ENCODE results near the gene SPEN.

DNA sequence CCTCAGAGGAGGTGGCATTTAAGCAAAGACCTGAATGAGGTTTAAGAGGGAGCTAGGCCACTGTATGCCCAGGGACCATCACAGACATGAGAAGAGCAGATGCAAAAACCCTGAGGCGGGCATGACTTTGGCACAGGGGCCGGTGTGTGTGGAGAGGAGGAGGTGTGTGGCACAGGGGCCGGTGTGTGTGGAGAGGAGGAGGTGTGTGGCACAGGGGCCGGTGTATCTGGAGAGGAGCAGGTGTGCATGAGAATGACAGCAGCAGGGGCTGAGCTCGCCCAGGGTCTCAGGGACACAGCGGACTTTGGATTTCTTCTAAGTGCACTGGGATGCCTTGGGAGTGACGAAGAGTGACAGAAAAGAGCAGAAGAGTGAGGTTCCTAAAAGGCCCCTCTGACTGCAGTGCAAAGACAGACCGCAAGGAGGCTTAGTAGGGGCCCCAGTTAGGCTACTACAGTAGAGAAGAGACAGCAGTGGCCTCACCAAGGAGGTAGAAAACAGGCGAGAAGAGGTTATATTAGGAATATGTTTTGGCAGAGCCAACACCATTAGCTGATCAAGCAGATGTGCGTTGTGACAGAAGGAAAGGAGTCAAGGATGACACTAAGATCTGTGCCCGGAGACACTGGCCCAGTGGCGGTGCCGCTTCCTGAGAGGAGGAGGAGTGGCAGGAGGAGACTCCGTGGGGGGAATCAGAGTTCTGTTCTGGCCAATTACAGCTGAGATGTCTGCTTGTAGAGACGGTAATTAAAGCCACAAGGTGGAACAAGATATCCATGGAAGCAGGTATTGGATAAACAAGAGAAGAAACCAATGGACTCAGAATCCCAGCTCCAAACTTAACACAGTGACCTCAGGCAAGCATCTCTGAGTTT, 110.0 kb downstream of the SPEN start:
- TF ChIP-seq, protein P1, sequence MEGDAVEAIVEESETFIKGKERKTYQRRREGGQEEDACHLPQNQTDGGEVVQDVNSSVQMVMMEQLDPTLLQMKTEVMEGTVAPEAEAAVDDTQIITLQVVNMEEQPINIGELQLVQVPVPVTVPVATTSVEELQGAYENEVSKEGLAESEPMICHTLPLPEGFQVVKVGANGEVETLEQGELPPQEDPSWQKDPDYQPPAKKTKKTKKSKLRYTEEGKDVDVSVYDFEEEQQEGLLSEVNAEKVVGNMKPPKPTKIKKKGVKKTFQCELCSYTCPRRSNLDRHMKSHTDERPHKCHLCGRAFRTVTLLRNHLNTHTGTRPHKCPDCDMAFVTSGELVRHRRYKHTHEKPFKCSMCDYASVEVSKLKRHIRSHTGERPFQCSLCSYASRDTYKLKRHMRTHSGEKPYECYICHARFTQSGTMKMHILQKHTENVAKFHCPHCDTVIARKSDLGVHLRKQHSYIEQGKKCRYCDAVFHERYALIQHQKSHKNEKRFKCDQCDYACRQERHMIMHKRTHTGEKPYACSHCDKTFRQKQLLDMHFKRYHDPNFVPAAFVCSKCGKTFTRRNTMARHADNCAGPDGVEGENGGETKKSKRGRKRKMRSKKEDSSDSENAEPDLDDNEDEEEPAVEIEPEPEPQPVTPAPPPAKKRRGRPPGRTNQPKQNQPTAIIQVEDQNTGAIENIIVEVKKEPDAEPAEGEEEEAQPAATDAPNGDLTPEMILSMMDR (IDR thresholded peaks at IDR 0.05 in 2 of 3, conservative IDR thresholded peaks at IDR 0.05 in 1 of 3; ENCODE audit: insufficient read depth in 2 of 3, low read depth in 1 of 3, low read length in 3 of 3) = peak; percentile 76 to 80 (median 77)
- TF ChIP-seq NFE2 (IDR thresholded peaks at IDR 0.05; ENCODE audit: low read depth) = no peak
- TF ChIP-seq EP300 (IDR thresholded peaks at IDR 0.05; ENCODE audit: low read length) = no peak

Data from K562 (cell line).